OCI-LY1 (cell line): ENCODE results near the gene ATP6V0B.

Experiments
- CTCF ChIP-seq: fragments of 200-600 bp; sonication (generic), shearing (Covaris generic); IDR thresholded peaks from 2 replicates; pipeline ENCODE4 v1.5.1; 2017; ENCODE audit warnings: mild to moderate bottlenecking, antibody characterized with exemption, low read length, moderate library complexity, mixed read lengths
- EZH2 ChIP-seq: fragments of 200-600 bp; sonication (generic), shearing (Covaris generic); IDR thresholded peaks from 2 replicates; pipeline ENCODE4 v1.8.0; 2017; ENCODE audit warnings: borderline replicate concordance, mixed run types, mild to moderate bottlenecking, antibody characterized with exemption, low read length, moderate library complexity, mixed read lengths

- TF ChIP-seq EZH2 (no peak), CTCF (no peak)
Observed at GRCh38 chr1:44025816-44026215, 51.1 kb downstream of the ATP6V0B start.
